Measurements from ENCODE around the gene RAD21L1. TPM values are rescaled to one million over a fixed set of nuclear protein-coding genes. Genes with fewer than 3 reads are reported as not detected.
A peak's percentile ranks its signal among the peaks of the same experiment; 100 is the strongest.

RAD21L1 gene
- total RNA-seq, 2 donors from 2014 or later: not detected

DNA sequence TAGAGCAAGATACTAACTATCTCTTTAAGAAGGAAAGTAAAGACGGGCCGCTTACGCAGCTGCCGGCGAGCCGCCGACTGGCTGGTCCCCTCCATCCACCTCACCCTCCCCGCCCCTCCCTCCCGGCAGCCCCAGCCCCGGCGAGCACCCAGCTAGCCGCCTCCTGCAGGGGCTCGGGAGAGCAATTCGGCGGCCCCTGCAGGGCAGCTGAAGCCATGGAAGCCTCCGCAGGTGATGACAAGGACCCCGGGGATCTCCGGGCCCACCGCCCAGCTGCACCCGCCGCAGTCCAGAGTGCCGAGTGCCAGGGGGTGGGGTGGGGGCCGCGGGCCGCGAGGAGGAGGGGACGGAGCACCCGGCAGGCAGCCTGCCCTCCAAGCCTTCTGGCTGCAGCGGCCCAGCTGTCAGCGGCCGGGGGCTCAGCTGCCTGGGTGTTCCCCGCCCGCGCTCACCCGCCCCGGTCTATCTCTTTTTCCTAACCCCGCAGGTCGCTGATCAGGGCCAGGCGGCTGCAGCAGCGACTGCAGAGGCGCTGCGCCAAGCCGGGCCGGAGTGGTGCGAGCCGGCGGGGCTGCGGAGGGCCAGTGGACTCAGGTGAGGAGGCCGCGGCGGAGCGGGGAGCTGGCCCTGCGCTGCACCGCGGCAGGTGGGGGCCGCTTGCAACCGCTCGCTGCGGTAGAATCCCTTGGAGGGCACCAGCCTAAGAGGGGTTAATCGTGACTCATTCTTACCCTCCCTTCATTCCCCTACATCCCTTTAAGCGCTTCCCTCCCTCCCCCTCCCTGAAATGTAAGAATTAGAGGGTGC is 40.5 kb downstream of the RAD21L1 start, which contains the start of gene SNPH:
Gene SNPH, plus strand, starts transcription at position 128 of the 807 bp plus-strand sequence. CDS start 29,946 bp downstream, outside the sequence.
- Mint-ChIP-seq H3K36me3 (ENCODE audit: low read depth) (no peaks in the 10 kb centered on the region), H3K9me3 (no peaks in the 10 kb centered on the region), H3K27ac (peak within 1 kb of the TSS; percentile 13), H3K4me1 (peaks cover 20% of the 10 kb centered on the region), H3K4me3 (peak within 1 kb of the TSS; percentile 85), H3K27me3 (no peaks in the 10 kb centered on the region)
- ATAC-seq (replicated peaks): peak; percentile 94

DNA sequence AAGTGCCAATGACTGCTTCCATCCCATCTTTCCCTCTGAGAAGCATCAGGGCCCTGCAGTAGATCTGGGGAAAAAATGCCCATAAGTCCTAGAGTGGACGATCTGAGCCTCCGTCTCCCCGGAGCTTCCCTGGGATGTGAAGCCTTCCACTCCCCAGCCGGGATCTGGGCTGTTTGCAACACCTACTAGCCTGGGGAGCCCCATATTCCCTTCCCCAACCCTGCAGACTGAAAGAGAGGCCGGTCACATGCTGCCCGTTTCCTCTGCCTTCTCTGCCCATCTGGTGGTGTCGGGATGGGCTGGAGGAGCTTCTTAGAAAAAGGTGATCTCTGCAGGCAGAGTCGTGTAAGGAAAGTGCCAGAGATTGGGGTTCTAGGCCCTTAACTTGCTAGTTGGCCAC is 41.3 kb downstream of the RAD21L1 start:
- Mint-ChIP-seq H3K4me3 (peak overlapping the region; percentile 60), H3K9me3 (no peaks in the 10 kb centered on the region), H3K36me3 (ENCODE audit: low read depth) (no peaks in the 10 kb centered on the region), H3K27me3 (no peaks in the 10 kb centered on the region), H3K27ac (no peak overlapping the region), H3K4me1 (peaks cover 20% of the 10 kb centered on the region)
- no peak for ATAC-seq (replicated peaks)

DNA sequence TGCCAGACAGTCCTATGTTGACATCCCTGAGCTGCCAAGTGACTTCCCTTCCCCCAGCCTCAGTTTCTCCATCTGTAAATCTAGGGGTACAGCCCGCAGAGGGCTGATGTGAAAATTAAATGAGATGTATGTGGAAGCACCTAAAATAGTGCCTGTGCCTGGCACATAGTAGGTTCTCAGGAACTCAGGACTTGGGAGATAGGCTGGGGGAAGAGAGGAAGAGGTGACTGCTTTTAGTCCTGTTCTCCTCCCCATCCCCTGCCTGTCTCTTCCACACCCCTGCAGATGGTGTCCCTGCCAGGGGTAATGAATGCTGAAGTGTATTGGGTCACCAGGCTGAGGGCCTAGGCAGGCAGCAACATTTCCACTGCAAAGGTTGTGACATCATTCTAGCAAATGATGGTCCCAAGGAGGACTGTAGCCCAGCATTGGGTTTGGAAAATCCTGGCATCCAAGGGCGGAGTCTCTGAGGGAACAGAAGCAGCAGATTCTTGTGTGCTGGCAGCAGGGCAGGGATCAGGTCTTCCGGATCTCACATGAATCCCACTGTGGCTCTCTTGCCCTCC is 42.0 kb downstream of the RAD21L1 start:
- ATAC-seq (replicated peaks): no peak
- Mint-ChIP-seq H3K9me3 (no peaks in the 10 kb centered on the region), H3K4me1 (peaks cover 20% of the 10 kb centered on the region), H3K27me3 (no peaks in the 10 kb centered on the region), H3K36me3 (ENCODE audit: low read depth) (no peaks in the 10 kb centered on the region), H3K4me3 (peak overlapping the region; percentile 60), H3K27ac (no peak overlapping the region)

DNA sequence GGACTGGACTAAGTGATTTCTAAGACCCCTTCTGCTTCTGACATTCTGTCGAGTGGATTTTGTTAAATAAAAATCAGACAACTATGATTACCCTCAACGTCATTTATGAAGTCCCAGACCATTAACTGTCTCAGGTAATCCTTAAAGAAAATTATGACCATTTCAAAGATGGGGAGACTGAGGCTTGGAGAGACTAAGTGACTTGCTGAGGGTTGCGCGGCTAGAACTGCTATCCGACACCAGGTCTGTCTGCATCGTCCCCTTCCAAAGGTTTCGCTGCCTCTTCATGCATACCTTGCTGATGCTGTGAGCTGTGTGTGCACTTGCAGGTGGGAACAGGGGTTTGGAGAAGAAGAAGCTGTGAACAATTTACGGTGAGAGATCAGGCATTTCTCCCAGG is 43.4 kb downstream of the RAD21L1 start:
- H3K4me3 Mint-ChIP-seq: no peak overlapping the region
- no peak overlapping the region for H3K27ac Mint-ChIP-seq
- H3K36me3 Mint-ChIP-seq (ENCODE audit: low read depth): no peaks in the 10 kb centered on the region
- H3K4me1 Mint-ChIP-seq: peaks cover 20% of the 10 kb centered on the region
- H3K9me3 Mint-ChIP-seq: no peaks in the 10 kb centered on the region
- no peak for ATAC-seq (replicated peaks)
- H3K27me3 Mint-ChIP-seq: no peaks in the 10 kb centered on the region

DNA sequence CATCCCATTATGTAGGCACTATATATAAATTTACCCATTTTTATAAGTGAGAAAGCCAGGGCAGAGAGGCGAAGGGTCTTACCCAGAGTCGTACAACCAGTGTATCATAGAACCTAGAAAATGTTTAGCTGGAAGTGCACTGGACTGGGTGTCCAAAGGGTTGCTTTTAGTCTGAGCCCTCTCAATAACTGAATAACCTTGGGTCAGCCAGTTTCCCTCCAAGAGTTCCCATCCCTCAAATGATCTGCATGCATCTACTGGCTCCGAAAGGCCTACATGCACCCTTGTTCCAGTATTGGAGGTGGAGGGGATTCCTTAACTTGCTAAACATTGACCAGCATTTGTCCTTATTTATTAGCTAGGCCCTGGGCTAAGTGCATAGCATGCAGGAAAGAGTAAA is 44.0 kb downstream of the RAD21L1 start:
- Mint-ChIP-seq H3K9me3 (no peaks in the 10 kb centered on the region), H3K27ac (no peak overlapping the region), H3K4me3 (no peak overlapping the region), H3K4me1 (peaks cover 19% of the 10 kb centered on the region), H3K27me3 (no peaks in the 10 kb centered on the region), H3K36me3 (ENCODE audit: low read depth) (no peaks in the 10 kb centered on the region)
- ATAC-seq (replicated peaks): no peak

DNA sequence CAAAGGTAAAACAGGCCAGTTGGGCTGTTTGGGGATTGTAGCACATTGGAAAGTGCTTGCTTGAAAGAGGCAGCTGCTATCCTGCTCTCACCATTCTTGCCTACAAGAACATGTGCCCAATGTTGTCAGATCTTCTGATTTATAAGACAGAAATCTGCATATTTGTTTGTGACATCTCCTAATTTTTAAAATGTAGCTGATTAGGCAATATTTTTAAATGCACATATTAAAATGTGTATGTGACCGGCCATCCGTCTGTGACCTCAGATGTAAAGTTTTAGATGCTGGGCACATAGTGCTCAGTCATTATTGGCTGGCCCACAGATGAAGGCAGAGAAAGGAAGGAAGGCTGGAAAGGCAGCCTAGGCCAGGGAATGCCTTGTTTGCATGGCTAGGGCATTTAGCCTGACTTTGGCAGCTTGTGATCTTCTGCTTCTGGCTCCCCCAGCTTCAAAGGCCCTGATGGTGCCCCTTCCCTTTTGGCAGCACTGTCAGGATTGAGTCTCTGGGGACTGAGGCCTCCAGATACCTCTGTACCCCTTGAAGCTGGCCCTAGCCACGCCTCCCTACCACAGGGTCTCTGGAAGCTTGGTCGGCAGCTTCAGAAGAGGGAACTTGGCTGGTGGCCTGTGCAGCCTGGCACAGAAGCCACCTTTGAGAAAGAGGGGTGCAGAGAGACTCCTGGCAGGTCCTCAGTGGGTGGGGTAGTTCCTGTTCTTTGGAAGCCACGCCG is 46.7 kb downstream of the RAD21L1 start:
- H3K4me3 Mint-ChIP-seq: no peak overlapping the region
- H3K27me3 Mint-ChIP-seq: no peaks in the 10 kb centered on the region
- no peak overlapping the region for H3K27ac Mint-ChIP-seq
- H3K4me1 Mint-ChIP-seq: peaks cover 7% of the 10 kb centered on the region
- H3K9me3 Mint-ChIP-seq: no peaks in the 10 kb centered on the region
- no peak for ATAC-seq (replicated peaks)
- H3K36me3 Mint-ChIP-seq (ENCODE audit: low read depth): no peaks in the 10 kb centered on the region

DNA sequence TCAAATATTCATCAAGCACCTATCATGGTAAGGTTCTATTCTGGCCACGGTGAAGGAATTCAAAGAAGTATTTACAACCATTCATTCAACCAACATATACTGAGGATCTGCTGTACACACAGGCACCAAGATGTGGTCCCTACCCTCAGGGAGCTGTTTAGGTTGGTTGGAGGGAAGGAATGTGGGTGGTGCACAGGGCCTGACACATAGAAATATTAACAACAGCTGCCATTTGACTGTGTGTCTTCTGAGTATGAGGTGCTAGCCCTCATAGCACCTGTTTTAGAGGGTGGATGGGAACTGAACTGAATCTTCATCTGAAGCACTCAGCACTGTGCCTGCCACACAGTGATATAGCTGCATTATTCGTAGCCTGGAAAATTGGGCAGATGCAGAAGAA is 47.5 kb downstream of the RAD21L1 start:
- H3K4me3 Mint-ChIP-seq: no peak overlapping the region
- no peak for ATAC-seq (replicated peaks)
- H3K27me3 Mint-ChIP-seq: no peaks in the 10 kb centered on the region
- H3K36me3 Mint-ChIP-seq (ENCODE audit: low read depth): no peaks in the 10 kb centered on the region
- peaks cover 5% of the 10 kb centered on the region for H3K4me1 Mint-ChIP-seq
- H3K9me3 Mint-ChIP-seq: no peaks in the 10 kb centered on the region
- no peak overlapping the region for H3K27ac Mint-ChIP-seq

DNA sequence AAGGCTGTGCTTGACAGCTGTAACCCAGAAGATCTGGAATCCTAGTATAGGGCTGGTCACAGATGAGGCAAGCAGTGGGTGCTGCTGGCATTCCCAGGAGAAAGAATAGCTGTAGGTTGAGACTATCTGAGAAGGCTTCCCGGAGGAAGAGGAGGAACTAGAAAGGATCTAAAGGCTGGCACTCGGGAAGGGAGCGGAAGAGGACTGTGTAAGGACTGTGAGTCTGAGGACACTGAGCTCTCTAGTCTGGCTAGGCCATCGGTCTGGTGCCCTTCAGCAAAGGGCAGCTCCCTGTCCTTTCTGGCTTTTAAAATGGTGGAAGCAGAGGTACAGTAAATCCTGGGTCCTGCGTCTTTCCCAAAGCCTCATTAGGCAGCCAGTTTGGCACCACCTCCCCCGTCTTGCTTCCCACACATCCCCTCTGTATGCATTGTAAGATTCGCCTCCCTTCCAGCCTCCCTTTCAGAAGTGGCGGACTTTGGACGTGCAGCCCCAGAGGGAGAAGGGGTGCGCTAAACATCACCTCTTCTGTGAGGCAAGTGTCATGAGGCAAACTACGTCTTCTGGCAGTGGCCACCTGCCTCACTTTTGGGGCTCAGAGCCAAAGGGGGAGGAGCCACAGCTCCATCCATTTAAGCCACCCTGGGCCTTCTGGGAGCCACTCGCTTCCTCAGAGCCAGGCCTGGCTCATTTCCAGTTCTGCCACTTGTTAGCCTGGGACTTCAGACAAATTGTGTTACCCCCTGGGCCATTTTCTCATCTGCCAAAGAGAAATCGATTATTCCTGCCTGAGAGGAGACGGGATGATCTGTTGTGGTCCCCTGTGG is 48.9 kb downstream of the RAD21L1 start:
- no peaks in the 10 kb centered on the region for H3K36me3 Mint-ChIP-seq (ENCODE audit: low read depth)
- H3K4me3 Mint-ChIP-seq: no peak overlapping the region
- ATAC-seq (replicated peaks): no peak
- H3K27me3 Mint-ChIP-seq: no peaks in the 10 kb centered on the region
- no peaks in the 10 kb centered on the region for H3K4me1 Mint-ChIP-seq
- H3K9me3 Mint-ChIP-seq: no peaks in the 10 kb centered on the region
- H3K27ac Mint-ChIP-seq: no peak overlapping the region

DNA sequence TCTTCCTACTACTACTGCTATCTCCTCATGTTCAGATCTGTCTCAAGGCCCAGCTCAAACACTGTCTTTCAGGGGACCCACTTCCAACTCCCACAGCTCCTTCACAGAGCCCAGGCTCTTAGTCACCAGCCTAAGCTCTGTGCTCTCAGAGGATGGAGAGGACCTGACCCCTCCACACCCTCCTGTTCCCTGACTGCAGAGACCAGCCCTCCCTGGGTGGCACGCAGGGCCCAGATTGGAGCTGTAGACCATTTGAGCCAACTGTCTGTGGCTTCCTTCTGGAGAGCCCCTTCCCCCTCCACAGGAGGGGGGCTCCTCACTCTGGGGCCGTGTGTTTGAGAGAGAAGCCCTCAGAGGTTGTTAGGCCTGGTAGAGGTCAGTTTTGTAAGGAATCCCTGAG is 50.1 kb downstream of the RAD21L1 start:
- no peak overlapping the region for H3K4me3 Mint-ChIP-seq
- H3K4me1 Mint-ChIP-seq: no peaks in the 10 kb centered on the region
- no peaks in the 10 kb centered on the region for H3K27me3 Mint-ChIP-seq
- H3K27ac Mint-ChIP-seq: peak overlapping the region; percentile 18
- H3K36me3 Mint-ChIP-seq (ENCODE audit: low read depth): no peaks in the 10 kb centered on the region
- ATAC-seq (replicated peaks): no peak
- H3K9me3 Mint-ChIP-seq: no peaks in the 10 kb centered on the region

DNA sequence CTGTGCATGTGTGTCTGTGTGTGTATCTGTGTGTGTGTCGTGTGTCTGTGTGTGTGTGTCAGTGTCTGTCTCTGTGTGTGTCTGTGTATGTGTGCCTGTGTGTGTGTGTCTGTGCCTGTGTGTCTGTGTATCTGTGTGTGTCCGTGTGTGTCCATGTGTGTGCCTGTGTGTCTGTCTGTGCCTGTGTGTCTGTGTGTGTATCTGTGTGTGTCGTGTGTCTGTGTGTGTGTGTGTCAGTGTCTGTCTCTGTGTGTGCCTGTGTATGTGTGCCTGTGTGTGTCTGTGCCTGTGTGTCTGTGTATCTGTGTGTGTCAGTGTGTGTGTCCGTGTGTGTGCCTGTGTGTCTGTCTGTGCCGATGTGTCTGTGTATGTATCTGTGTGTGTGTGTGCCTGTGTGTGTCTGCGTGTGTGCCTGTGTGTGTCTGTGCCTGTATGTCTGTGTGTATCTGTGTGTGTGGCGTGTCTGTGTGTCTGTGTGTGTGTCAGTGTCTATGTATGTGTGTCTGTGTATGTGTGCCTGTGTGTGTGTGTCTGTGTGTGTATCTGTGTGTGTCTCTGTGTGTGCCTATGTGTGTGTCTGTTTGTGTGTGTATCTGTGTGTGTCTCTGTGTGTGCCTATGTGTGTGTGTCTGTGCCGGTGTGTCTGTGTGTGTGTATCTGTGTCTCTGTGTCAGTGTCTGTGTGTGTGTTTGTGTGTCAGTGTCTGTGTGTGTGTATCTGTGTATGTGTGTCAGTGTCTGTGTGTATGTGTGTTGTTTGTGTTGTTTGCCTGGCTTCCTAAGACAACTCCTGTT is 51.9 kb downstream of the RAD21L1 start:
- Mint-ChIP-seq H3K9me3 (no peaks in the 10 kb centered on the region), H3K4me3 (no peak overlapping the region), H3K27me3 (no peaks in the 10 kb centered on the region), H3K27ac (no peak overlapping the region), H3K4me1 (no peaks in the 10 kb centered on the region), H3K36me3 (ENCODE audit: low read depth) (no peaks in the 10 kb centered on the region)
- no peak for ATAC-seq (replicated peaks)

DNA sequence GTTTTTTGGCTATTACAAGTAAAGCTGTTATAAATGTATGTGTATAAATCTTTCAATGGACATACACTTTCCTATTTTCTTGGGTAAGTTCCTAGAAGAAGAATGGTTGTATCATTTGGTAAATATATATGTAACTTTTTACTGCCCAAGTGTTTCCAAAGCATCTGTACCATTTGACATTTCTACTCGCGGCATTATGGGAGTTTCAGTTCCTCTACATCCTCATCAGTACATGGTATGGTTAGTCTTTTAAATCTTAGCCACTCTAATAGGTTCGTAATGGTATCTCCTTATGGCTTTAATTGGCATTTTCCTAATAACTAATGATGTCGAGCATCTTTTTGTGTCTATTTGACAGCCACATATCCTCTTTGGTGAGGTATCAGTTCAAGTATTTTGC is 53.1 kb downstream of the RAD21L1 start:
- ATAC-seq (replicated peaks): no peak
- H3K9me3 Mint-ChIP-seq: no peaks in the 10 kb centered on the region
- no peak overlapping the region for H3K27ac Mint-ChIP-seq
- H3K27me3 Mint-ChIP-seq: no peaks in the 10 kb centered on the region
- no peaks in the 10 kb centered on the region for H3K4me1 Mint-ChIP-seq
- H3K36me3 Mint-ChIP-seq (ENCODE audit: low read depth): no peaks in the 10 kb centered on the region
- no peak overlapping the region for H3K4me3 Mint-ChIP-seq

DNA sequence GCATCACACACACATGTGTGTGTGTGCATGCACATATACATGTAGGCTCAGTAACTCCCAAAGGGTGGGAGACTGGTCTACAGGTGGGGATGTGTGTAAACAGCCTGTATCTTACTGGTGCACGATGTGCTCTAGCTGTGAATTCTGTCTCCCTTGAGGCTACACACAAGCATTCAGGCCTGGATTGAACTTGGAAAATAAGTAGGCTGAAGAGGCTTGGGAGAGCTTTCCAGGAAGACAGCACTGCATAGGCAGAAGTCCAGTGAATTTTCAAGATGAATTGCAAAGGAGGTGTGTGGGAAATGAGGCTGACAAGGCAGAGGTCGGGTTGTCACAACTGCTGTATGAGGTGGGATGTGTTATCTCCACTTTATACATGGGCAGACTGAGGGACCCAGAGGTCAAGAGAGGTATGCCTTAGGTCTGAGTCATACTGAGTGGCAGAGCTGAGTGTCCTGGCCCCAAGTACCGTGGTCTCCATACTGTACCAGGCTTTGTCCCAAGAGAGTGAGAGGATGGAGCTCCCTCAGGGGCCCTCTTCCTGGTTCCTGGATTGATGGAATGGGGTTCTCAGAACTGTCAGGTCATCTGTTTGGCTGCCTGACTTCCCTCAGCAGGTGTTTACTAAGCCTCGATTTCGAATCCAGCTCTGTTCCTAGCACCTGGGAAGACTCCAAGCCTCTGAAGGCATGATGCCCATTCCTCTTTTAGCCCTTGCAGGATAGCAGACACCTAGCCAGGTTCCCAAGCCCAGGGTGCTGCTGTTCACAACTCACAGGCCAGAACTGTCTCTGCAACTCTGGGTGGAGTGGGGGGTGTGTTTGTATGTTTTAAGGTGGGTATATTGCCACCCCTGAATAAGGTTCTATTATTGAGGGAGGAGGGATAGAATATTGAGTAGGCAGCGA is 54.6 kb downstream of the RAD21L1 start:
- no peaks in the 10 kb centered on the region for H3K27me3 Mint-ChIP-seq
- no peaks in the 10 kb centered on the region for H3K9me3 Mint-ChIP-seq
- H3K4me3 Mint-ChIP-seq: no peak overlapping the region
- no peaks in the 10 kb centered on the region for H3K4me1 Mint-ChIP-seq
- H3K27ac Mint-ChIP-seq: no peak overlapping the region
- no peaks in the 10 kb centered on the region for H3K36me3 Mint-ChIP-seq (ENCODE audit: low read depth)
- ATAC-seq (replicated peaks): no peak
